ENCODE data around the gene ZNF22.

DNA sequence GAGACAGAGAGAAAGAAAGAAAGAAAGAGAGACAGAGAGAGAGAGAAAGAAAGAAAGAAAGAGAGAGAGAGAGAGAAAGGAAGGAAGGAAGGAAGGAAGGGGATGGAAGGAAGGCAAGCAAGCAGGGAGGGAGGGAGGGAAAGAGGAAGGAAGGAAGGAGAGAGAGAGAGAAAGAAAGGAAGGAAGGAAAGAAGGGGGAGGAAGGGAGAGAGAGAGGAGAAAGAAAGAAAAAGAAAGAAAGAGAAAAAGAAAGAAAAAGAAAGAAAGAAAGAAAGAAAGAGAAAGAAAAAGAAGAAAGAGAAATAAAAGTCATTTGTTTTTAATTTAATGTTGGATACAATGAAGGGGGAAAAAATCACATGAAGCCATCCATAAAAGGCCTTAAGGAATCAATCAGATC is 45.8 kb upstream of the ZNF22 start:
- TF ChIP-seq, protein P1, sequence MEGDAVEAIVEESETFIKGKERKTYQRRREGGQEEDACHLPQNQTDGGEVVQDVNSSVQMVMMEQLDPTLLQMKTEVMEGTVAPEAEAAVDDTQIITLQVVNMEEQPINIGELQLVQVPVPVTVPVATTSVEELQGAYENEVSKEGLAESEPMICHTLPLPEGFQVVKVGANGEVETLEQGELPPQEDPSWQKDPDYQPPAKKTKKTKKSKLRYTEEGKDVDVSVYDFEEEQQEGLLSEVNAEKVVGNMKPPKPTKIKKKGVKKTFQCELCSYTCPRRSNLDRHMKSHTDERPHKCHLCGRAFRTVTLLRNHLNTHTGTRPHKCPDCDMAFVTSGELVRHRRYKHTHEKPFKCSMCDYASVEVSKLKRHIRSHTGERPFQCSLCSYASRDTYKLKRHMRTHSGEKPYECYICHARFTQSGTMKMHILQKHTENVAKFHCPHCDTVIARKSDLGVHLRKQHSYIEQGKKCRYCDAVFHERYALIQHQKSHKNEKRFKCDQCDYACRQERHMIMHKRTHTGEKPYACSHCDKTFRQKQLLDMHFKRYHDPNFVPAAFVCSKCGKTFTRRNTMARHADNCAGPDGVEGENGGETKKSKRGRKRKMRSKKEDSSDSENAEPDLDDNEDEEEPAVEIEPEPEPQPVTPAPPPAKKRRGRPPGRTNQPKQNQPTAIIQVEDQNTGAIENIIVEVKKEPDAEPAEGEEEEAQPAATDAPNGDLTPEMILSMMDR (IDR thresholded peaks at IDR 0.05 in 2 of 3, conservative IDR thresholded peaks at IDR 0.05 in 1 of 3; ENCODE audit: borderline replicate concordance in 1 of 3, insufficient read depth in 1 of 3, low read depth in 2 of 3, low read length in 2 of 3): no peak
- TF ChIP-seq, protein P2, sequence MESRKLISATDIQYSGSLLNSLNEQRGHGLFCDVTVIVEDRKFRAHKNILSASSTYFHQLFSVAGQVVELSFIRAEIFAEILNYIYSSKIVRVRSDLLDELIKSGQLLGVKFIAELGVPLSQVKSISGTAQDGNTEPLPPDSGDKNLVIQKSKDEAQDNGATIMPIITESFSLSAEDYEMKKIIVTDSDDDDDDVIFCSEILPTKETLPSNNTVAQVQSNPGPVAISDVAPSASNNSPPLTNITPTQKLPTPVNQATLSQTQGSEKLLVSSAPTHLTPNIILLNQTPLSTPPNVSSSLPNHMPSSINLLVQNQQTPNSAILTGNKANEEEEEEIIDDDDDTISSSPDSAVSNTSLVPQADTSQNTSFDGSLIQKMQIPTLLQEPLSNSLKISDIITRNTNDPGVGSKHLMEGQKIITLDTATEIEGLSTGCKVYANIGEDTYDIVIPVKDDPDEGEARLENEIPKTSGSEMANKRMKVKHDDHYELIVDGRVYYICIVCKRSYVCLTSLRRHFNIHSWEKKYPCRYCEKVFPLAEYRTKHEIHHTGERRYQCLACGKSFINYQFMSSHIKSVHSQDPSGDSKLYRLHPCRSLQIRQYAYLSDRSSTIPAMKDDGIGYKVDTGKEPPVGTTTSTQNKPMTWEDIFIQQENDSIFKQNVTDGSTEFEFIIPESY (IDR thresholded peaks at IDR 0.05; ENCODE audit: extremely low read depth, insufficient replicate concordance, low read length): no peak
- TF ChIP-seq SIN3A (IDR thresholded peaks at IDR 0.05; ENCODE audit: low read depth) (no peak), YY1 (IDR thresholded peaks at IDR 0.05; ENCODE audit: extremely low read depth, insufficient replicate concordance, low read depth, low read length) (no peak), JUND (IDR thresholded peaks at IDR 0.05) (no peak)
